ENCODE results near the gene ABLIM2. TPM values are rescaled to one million over a fixed set of nuclear protein-coding genes. Genes with fewer than 3 reads are reported as not detected.

The ABLIM2 gene
- total and polyA plus RNA-seq, 2 donors (not counting 1 experiment from before 2014, with no cell fraction given), result 3.3 to 79.0 TPM

- Histone ChIP-seq H3K79me2 (ENCODE audit: control insufficient read depth, insufficient read depth, low read length) (no peaks in the 10 kb centered on the region), H3K9me3 (ENCODE audit: control extremely low read depth in 1 of 3, control insufficient read depth in 2 of 3, insufficient read depth in 1 of 3, low read length in 2 of 3) (peaks cover 0 to 29% (median 19%) of the 10 kb centered on the region in 3 donors), H3K4me2 (replicated peaks; ENCODE audit: low read depth, low read length, poor library complexity, severe bottlenecking) (no peak overlapping the region), H3K4me3 (ENCODE audit: control extremely low read depth in 1 of 5, extremely low read depth in 1 of 5, insufficient read depth in 1 of 5, low read depth in 2 of 5, low read length in 4 of 5) (no peak overlapping the region), H2AFZ (ENCODE audit: insufficient read depth, low read depth, low read length, poor library complexity, severe bottlenecking) (no peak overlapping the region), H3K27ac (ENCODE audit: low read length in 2 of 2) (no peak overlapping the region), H3K4me1 (ENCODE audit: control insufficient read depth in 2 of 2, insufficient read depth in 2 of 2, low read length in 2 of 2) (no peaks in the 10 kb centered on the region), H3K36me3 (replicated peaks in 1 of 2; ENCODE audit: control extremely low read depth in 1 of 2, control insufficient read depth in 1 of 2, extremely low read depth in 1 of 2, insufficient read depth in 2 of 2, low read length in 1 of 2) (no peaks in the 10 kb centered on the region), H3K27me3 (replicated peaks in 1 of 4; ENCODE audit: control extremely low read depth in 1 of 4, control insufficient read depth in 3 of 4, insufficient read depth in 4 of 4, low read length in 3 of 4) (no peaks in the 10 kb centered on the region), H4K20me1 (ENCODE audit: control insufficient read depth, insufficient read depth, low read length, poor library complexity, severe bottlenecking) (no peaks in the 10 kb centered on the region), H3K9ac (ENCODE audit: low read length) (no peak overlapping the region)
- Mint-ChIP-seq H3K4me1 (no peaks in the 10 kb centered on the region), H3K27ac (no peak overlapping the region), H3K9me3 (ENCODE audit: insufficient read depth) (peaks cover 17% of the 10 kb centered on the region), H3K4me3 (no peak overlapping the region), H3K27me3 (peaks cover 4% of the 10 kb centered on the region)
- DNase-seq, result no peak
- POLR2A ChIA-PET, result no interaction called here
- CTCF ChIA-PET, result interaction anchor here (0.6 kb wide), 1 partner anchor 262 kb away, joined by 3 read pairs; no protein-coding TSS in a partner anchor
- intact Hi-C loops (cut with micrococcal nuclease), result no loop called here
- TF ChIP-seq CTCF (IDR thresholded peaks at IDR 0.05) (no peak), EZH2 (IDR thresholded peaks at IDR 0.05; ENCODE audit: borderline replicate concordance, insufficient read depth, low read depth, low read length, poor library complexity, severe bottlenecking) (no peak)
- no peak for ATAC-seq (ENCODE audit: low read depth)
- 93% methylated on average over 8 of the region's 9 CpGs for WGBS (ENCODE audit: insufficient coverage)
Measured at GRCh38 chr4:8063974-8064563, 94.5 kb downstream of the ABLIM2 start.

- no peaks in the 10 kb centered on the region for H3K79me2 ChIP-seq (ENCODE audit: control insufficient read depth, insufficient read depth, low read length)
- H3K27me3 Mint-ChIP-seq, result peaks cover 4% of the 10 kb centered on the region
- H3K4me1 ChIP-seq (ENCODE audit: control insufficient read depth in 2 of 2, insufficient read depth in 2 of 2, low read length in 2 of 2), result no peaks in the 10 kb centered on the region
- H3K27ac Mint-ChIP-seq, result no peak overlapping the region
- ATAC-seq (ENCODE audit: low read depth) (no peak), DNase-seq (no peak)
- no peak overlapping the region for H3K9ac ChIP-seq (ENCODE audit: low read length)
- H4K20me1 ChIP-seq (ENCODE audit: control insufficient read depth, insufficient read depth, low read length, poor library complexity, severe bottlenecking), result no peaks in the 10 kb centered on the region
- no peaks in the 10 kb centered on the region for H3K27me3 ChIP-seq (replicated peaks in 1 of 4; ENCODE audit: control extremely low read depth in 1 of 4, control insufficient read depth in 3 of 4, insufficient read depth in 4 of 4, low read length in 3 of 4)
- H3K4me3 Mint-ChIP-seq, result no peak overlapping the region
- intact Hi-C loops (cut with micrococcal nuclease), result no loop called here
- H3K27ac ChIP-seq (ENCODE audit: low read length in 2 of 2), result no peak overlapping the region
- CTCF ChIA-PET, result no interaction called here
- H3K9me3 Mint-ChIP-seq (ENCODE audit: insufficient read depth), result peaks cover 17% of the 10 kb centered on the region
- 93% methylated on average over 2 of the region's 8 CpGs for WGBS (ENCODE audit: insufficient coverage)
- no peaks in the 10 kb centered on the region for H3K36me3 ChIP-seq (replicated peaks in 1 of 2; ENCODE audit: control extremely low read depth in 1 of 2, control insufficient read depth in 1 of 2, extremely low read depth in 1 of 2, insufficient read depth in 2 of 2, low read length in 1 of 2)
- H2AFZ ChIP-seq (ENCODE audit: insufficient read depth, low read depth, low read length, poor library complexity, severe bottlenecking), result no peak overlapping the region
- POLR2A ChIA-PET, result no interaction called here
- H3K4me2 ChIP-seq (replicated peaks; ENCODE audit: low read depth, low read length, poor library complexity, severe bottlenecking), result no peak overlapping the region
- H3K4me3 ChIP-seq (ENCODE audit: control extremely low read depth in 1 of 5, extremely low read depth in 1 of 5, insufficient read depth in 1 of 5, low read depth in 2 of 5, low read length in 4 of 5), result no peak overlapping the region
- H3K9me3 ChIP-seq (ENCODE audit: control extremely low read depth in 1 of 3, control insufficient read depth in 2 of 3, insufficient read depth in 1 of 3, low read length in 2 of 3), result peaks cover 0 to 37% (median 19%) of the 10 kb centered on the region in 3 donors
- no peak for TF ChIP-seq EZH2 (IDR thresholded peaks at IDR 0.05; ENCODE audit: borderline replicate concordance, insufficient read depth, low read depth, low read length, poor library complexity, severe bottlenecking)
- no peak for TF ChIP-seq CTCF (IDR thresholded peaks at IDR 0.05)
- no peaks in the 10 kb centered on the region for H3K4me1 Mint-ChIP-seq
Measured at GRCh38 chr4:8061573-8061972, 97.0 kb downstream of the ABLIM2 start.
